GM19455 (cell line): ENCODE results near the gene CRABP1.

Experiments
- ATAC-seq: cut with Tn5 transposase; IDR thresholded peaks from one replicate; pipeline ENCODE4 v1.9.1; 2021; ENCODE audit not compliant: unreplicated experiment

The CRABP1 gene

GRCh38 chr15:78340231-78341056 is at the start of gene CRABP1:
Gene CRABP1, plus strand, starts transcription at chr15:78340353. Its CDS starts 76 bp downstream, at chr15:78340429.
- no peak for ATAC-seq

- ATAC-seq, result no peak
These were observed 49.1 kb upstream of the CRABP1 start for GRCh38 chr15:78291052-78291451.

- no peak for ATAC-seq
These were observed 48.5 kb upstream of the CRABP1 start for GRCh38 chr15:78291698-78292097.

- no peak for ATAC-seq
These were observed 47.9 kb upstream of the CRABP1 start for GRCh38 chr15:78292219-78292618.

GRCh38 chr15:78299101-78299930 is 40.8 kb upstream of the CRABP1 start, which contains the start of gene SKIC8:
Gene SKIC8, minus strand, starts transcription at chr15:78299609. Its CDS starts 3,923 bp downstream, at chr15:78295686.
- ATAC-seq, result peak; percentile 67

GRCh38 chr15:78301326-78301725 is 38.8 kb upstream of the CRABP1 start:
- no peak for ATAC-seq

- no peak for ATAC-seq
These were observed 38.3 kb upstream of the CRABP1 start for GRCh38 chr15:78301828-78302227.

- no peak for ATAC-seq
These were observed 37.4 kb upstream of the CRABP1 start for GRCh38 chr15:78302579-78303312.

- ATAC-seq, result no peak
These were observed 35.7 kb upstream of the CRABP1 start for GRCh38 chr15:78304216-78305066.

- ATAC-seq, result no peak
These were observed 33.9 kb upstream of the CRABP1 start for GRCh38 chr15:78306176-78306774.

GRCh38 chr15:78307976-78308375 is 32.2 kb upstream of the CRABP1 start:
- no peak for ATAC-seq

- no peak for ATAC-seq
These were observed 31.6 kb upstream of the CRABP1 start for GRCh38 chr15:78308422-78309032.

GRCh38 chr15:78311292-78311691 is 28.9 kb upstream of the CRABP1 start:
- ATAC-seq, result no peak

GRCh38 chr15:78312536-78312935 is 27.6 kb upstream of the CRABP1 start:
- ATAC-seq, result no peak

- ATAC-seq, result no peak
These were observed 27.2 kb upstream of the CRABP1 start for GRCh38 chr15:78312957-78313356.

GRCh38 chr15:78313383-78313782 is 26.8 kb upstream of the CRABP1 start:
- ATAC-seq, result no peak

GRCh38 chr15:78314181-78314581 is 26.0 kb upstream of the CRABP1 start:
- no peak for ATAC-seq

- no peak for ATAC-seq
These were observed 24.4 kb upstream of the CRABP1 start for GRCh38 chr15:78315686-78316282.
